GM12878 (cell line): ENCODE results near the gene ADAM23. TPM values are rescaled to one million over a fixed set of nuclear protein-coding genes. Genes with fewer than 3 reads are reported as not detected.

Source experiments
- HDAC6 ChIP-seq: fragments of 200-600 bp; sonication (generic); IDR thresholded peaks from one replicate; pipeline ENCODE4 v1.8.0; 2017; ENCODE audit warnings: antibody characterized with exemption; ENCODE audit not compliant: unreplicated experiment
- IKZF2 ChIP-seq, 2 experiments: fragments of 450-650 bp; IDR thresholded peaks; 2 replicates each; pipeline ENCODE4 v1.6.1; 2017; ENCODE audit warnings: mild to moderate bottlenecking in 2 of 2, moderate library complexity in 2 of 2
- PML ChIP-seq: IDR thresholded peaks from 2 replicates; pipeline ENCODE4 v1.6.1; 2012; ENCODE audit warnings: low read length, inconsistent platforms
- REST ChIP-seq: IDR thresholded peaks from 2 replicates; pipeline ENCODE4 v1.6.1; 2012; ENCODE audit warnings: mild to moderate bottlenecking, low read depth, low read length
- SMARCA5 ChIP-seq: fragments of 450-650 bp; IDR thresholded peaks from 2 replicates; pipeline ENCODE4 v1.6.1; 2017; ENCODE audit warnings: mild to moderate bottlenecking
- ZNF622 ChIP-seq: fragments of 450-650 bp; IDR thresholded peaks from 2 replicates; pipeline ENCODE4 v1.6.1; 2017; ENCODE audit warnings: mild to moderate bottlenecking, inconsistent platforms
- ZNF687 ChIP-seq: fragments of 450-650 bp; IDR thresholded peaks from 2 replicates; pipeline ENCODE4 v1.6.1; 2017; ENCODE audit warnings: mild to moderate bottlenecking, moderate library complexity
- polyA plus RNA-seq, 11 experiments: library from polyadenylated mRNA; depleted of rRNA in 4 of 11; unstranded in 6 of 11; stranded (reverse) in 5 of 11; fragments of >200 nt; fragmentation: Nextera tagmentation in 4 of 11; fragmentation: Illumina TruSeq in 1 of 11; extraction: Ambion mirVana in 4 of 11; extraction: Trizol in 1 of 11; gene quantifications; 1 replicate in 1 of 11; 2 replicates in 10 of 11; pipeline versions ENCODE4 v1.2.1 to v1.2.3, GENCODE V29; 2011 to 2016; ENCODE audit warnings: inconsistent platforms in 2 of 11, missing spikeins in 2 of 11, low read depth in 1 of 11
- total RNA-seq, 4 experiments: library from RNA; depleted of rRNA in 3 of 4; stranded (reverse); fragments of >200 nt in 3 of 4; fragmentation: Illumina TruSeq in 1 of 4; extraction: Trizol in 1 of 4; gene quantifications; 2 replicates each; pipeline versions ENCODE4 v1.2.1 to v1.2.3, GENCODE V29; 2013 to 2021
- TF ChIP-seq, protein P1 (sequence below): fragments of 450-650 bp; IDR thresholded peaks from 2 replicates; pipeline ENCODE4 v1.6.1; 2018; ENCODE audit warnings: mild to moderate bottlenecking, low read depth, moderate library complexity; ENCODE audit not compliant: partially characterized antibody
- TF ChIP-seq, protein P2 (sequence below): fragments of 450-650 bp; IDR thresholded peaks from 2 replicates; pipeline ENCODE4 v1.6.1; 2018; ENCODE audit warnings: borderline replicate concordance, mild to moderate bottlenecking; ENCODE audit not compliant: partially characterized antibody
- TF ChIP-seq, protein P3 (sequence below): fragments of 450-650 bp; IDR thresholded peaks from 2 replicates; pipeline ENCODE4 v1.6.1; 2016; ENCODE audit warnings: mild to moderate bottlenecking, moderate library complexity, borderline replicate concordance

Gene ADAM23
- total and polyA plus RNA-seq, 10 of the 15 experiments (the other 5 are each of a cell fraction or from before 2014, with no cell fraction given) = 5.7 to 41.8 (median 15.6) TPM

DNA sequence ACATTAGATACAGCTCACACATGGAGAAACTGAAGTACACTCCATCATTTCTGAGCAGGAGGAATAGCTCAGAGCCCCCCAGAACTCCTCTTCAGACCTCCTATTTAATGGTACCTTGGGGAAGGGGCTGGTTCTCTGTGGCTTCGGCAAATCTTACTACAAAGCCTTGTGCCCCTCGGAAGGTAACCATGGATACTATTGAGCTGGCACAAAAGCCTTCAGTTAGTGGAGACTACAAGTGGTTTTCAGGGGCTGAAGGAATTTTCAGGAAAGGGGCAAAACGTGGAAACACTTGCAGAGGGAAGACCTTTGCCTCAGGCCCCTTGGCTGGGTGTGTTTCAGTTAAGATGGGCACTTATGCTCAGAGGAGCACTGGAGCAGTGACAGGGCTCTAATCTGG, 197.9 kb downstream of the ADAM23 start (continued):
- TF ChIP-seq, protein P1, sequence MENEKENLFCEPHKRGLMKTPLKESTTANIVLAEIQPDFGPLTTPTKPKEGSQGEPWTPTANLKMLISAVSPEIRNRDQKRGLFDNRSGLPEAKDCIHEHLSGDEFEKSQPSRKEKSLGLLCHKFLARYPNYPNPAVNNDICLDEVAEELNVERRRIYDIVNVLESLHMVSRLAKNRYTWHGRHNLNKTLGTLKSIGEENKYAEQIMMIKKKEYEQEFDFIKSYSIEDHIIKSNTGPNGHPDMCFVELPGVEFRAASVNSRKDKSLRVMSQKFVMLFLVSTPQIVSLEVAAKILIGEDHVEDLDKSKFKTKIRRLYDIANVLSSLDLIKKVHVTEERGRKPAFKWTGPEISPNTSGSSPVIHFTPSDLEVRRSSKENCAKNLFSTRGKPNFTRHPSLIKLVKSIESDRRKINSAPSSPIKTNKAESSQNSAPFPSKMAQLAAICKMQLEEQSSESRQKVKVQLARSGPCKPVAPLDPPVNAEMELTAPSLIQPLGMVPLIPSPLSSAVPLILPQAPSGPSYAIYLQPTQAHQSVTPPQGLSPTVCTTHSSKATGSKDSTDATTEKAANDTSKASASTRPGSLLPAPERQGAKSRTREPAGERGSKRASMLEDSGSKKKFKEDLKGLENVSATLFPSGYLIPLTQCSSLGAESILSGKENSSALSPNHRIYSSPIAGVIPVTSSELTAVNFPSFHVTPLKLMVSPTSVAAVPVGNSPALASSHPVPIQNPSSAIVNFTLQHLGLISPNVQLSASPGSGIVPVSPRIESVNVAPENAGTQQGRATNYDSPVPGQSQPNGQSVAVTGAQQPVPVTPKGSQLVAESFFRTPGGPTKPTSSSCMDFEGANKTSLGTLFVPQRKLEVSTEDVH = no peak
- TF ChIP-seq PML (no peak), ZNF622 (no peak), ZNF687 (no peak), REST (no peak), HDAC6 (no peak), SMARCA5 (no peak), IKZF2 (IDR thresholded peaks at IDR 0.05) (no peak)
- TF ChIP-seq, protein P2, sequence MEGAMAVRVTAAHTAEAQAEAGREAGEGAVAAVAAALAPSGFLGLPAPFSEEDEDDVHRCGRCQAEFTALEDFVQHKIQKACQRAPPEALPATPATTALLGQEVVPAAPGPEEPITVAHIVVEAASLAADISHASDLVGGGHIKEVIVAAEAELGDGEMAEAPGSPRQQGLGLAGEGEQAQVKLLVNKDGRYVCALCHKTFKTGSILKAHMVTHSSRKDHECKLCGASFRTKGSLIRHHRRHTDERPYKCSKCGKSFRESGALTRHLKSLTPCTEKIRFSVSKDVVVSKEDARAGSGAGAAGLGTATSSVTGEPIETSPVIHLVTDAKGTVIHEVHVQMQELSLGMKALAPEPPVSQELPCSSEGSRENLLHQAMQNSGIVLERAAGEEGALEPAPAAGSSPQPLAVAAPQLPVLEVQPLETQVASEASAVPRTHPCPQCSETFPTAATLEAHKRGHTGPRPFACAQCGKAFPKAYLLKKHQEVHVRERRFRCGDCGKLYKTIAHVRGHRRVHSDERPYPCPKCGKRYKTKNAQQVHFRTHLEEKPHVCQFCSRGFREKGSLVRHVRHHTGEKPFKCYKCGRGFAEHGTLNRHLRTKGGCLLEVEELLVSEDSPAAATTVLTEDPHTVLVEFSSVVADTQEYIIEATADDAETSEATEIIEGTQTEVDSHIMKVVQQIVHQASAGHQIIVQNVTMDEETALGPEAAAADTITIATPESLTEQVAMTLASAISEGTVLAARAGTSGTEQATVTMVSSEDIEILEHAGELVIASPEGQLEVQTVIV = no peak
- TF ChIP-seq, protein P3, sequence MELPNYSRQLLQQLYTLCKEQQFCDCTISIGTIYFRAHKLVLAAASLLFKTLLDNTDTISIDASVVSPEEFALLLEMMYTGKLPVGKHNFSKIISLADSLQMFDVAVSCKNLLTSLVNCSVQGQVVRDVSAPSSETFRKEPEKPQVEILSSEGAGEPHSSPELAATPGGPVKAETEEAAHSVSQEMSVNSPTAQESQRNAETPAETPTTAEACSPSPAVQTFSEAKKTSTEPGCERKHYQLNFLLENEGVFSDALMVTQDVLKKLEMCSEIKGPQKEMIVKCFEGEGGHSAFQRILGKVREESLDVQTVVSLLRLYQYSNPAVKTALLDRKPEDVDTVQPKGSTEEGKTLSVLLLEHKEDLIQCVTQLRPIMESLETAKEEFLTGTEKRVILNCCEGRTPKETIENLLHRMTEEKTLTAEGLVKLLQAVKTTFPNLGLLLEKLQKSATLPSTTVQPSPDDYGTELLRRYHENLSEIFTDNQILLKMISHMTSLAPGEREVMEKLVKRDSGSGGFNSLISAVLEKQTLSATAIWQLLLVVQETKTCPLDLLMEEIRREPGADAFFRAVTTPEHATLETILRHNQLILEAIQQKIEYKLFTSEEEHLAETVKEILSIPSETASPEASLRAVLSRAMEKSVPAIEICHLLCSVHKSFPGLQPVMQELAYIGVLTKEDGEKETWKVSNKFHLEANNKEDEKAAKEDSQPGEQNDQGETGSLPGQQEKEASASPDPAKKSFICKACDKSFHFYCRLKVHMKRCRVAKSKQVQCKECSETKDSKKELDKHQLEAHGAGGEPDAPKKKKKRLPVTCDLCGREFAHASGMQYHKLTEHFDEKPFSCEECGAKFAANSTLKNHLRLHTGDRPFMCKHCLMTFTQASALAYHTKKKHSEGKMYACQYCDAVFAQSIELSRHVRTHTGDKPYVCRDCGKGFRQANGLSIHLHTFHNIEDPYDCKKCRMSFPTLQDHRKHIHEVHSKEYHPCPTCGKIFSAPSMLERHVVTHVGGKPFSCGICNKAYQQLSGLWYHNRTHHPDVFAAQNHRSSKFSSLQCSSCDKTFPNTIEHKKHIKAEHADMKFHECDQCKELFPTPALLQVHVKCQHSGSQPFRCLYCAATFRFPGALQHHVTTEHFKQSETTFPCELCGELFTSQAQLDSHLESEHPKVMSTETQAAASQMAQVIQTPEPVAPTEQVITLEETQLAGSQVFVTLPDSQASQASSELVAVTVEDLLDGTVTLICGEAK = no peak
- TF ChIP-seq, all 136 proteins: peak for 0
